HepG2 (cell line): ENCODE results near the gene ENTPD6. TPM values are rescaled to one million over a fixed set of nuclear protein-coding genes. Genes with fewer than 3 reads are reported as not detected.
A peak's percentile ranks its signal among the peaks of the same experiment; 100 is the strongest.

Source experiments
- ADNP ChIP-seq: sonication (generic); formaldehyde crosslinking; IDR thresholded peaks from 2 replicates; pipeline ENCODE4 v1.4.0; 2020; ENCODE audit warnings: missing genetic modification reagents
- E2F5 ChIP-seq: sonication (generic); formaldehyde crosslinking; conservative IDR thresholded peaks from 2 replicates; pipeline ENCODE4 v1.4.0; 2020; ENCODE audit warnings: missing genetic modification reagents
- ETV6 ChIP-seq: sonication (generic); formaldehyde crosslinking; conservative IDR thresholded peaks from 2 replicates; pipeline ENCODE4 v1.4.0; 2020; ENCODE audit warnings: missing genetic modification reagents
- HNF1A ChIP-seq, 2 experiments: sonication (generic) in 1 of 2; formaldehyde crosslinking in 1 of 2; IDR thresholded peaks; 2 replicates each; pipeline versions ENCODE4 v1.4.0 to v1.6.1; 2016 to 2020; ENCODE audit warnings: borderline replicate concordance in 1 of 2, low read depth in 1 of 2, mild to moderate bottlenecking in 1 of 2, missing genetic modification reagents in 1 of 2
- NFIC ChIP-seq: IDR thresholded peaks from 2 replicates; pipeline ENCODE4 v1.6.1; 2012; ENCODE audit warnings: mild to moderate bottlenecking, low read length, inconsistent platforms
- NPAS2 ChIP-seq: sonication (generic); formaldehyde crosslinking; IDR thresholded peaks from 2 replicates; pipeline ENCODE4 v1.8.0; 2022; ENCODE audit warnings: mild to moderate bottlenecking, missing genetic modification reagents, borderline replicate concordance
- ZNF138 ChIP-seq: sonication (generic); formaldehyde crosslinking; IDR thresholded peaks from 2 replicates; pipeline ENCODE4 v1.5.0; 2020; ENCODE audit warnings: mild to moderate bottlenecking, low read depth, missing genetic modification reagents
- ZNF281 ChIP-seq: sonication (generic); formaldehyde crosslinking; IDR thresholded peaks from 2 replicates; pipeline ENCODE4 v1.4.0; 2020; ENCODE audit warnings: missing genetic modification reagents, borderline replicate concordance
- ZNF468 ChIP-seq: sonication (generic); formaldehyde crosslinking; IDR thresholded peaks from 2 replicates; pipeline ENCODE4 v1.8.0; 2022; ENCODE audit warnings: mild to moderate bottlenecking, moderate library complexity, missing genetic modification reagents
- ZNF557 ChIP-seq: sonication (generic); formaldehyde crosslinking; IDR thresholded peaks from 2 replicates; pipeline ENCODE4 v1.4.0; 2020; ENCODE audit warnings: missing genetic modification reagents
- ZNF609 ChIP-seq: sonication (generic); formaldehyde crosslinking; IDR thresholded peaks from 2 replicates; pipeline ENCODE4 v1.4.0; 2020; ENCODE audit warnings: mild to moderate bottlenecking, missing genetic modification reagents, borderline replicate concordance
- ZNF614 ChIP-seq: IDR thresholded peaks from 2 replicates; pipeline ENCODE4 v1.6.1; 2018; ENCODE audit warnings: missing biosample characterization, missing genetic modification reagents, inconsistent platforms, borderline replicate concordance
- ZSCAN25 ChIP-seq: sonication (generic); formaldehyde crosslinking; IDR thresholded peaks from 2 replicates; pipeline ENCODE4 v1.8.0; 2022; ENCODE audit warnings: mild to moderate bottlenecking, missing genetic modification reagents
- polyA plus RNA-seq, 8 experiments: library from polyadenylated mRNA; depleted of rRNA in 3 of 8; stranded (reverse) in 7 of 8; unstranded in 1 of 8; fragments of >200 nt; fragmentation: Illumina TruSeq in 4 of 8; extraction: Trizol in 4 of 8; gene quantifications; 2 replicates each; pipeline versions ENCODE4 v1.2.1 to v1.2.3, GENCODE V29; 2011 to 2016; ENCODE audit warnings: low read depth in 4 of 8, missing spikeins in 1 of 8, mixed read lengths in 1 of 8; ENCODE audit not compliant: insufficient read depth in 1 of 8
- total RNA-seq, 5 experiments: library from RNA; depleted of rRNA; stranded (reverse); fragments of >200 nt; fragmentation: Illumina TruSeq; extraction: Trizol; gene quantifications; 2 replicates each; pipeline ENCODE4 v1.2.3, GENCODE V29; 2016; ENCODE audit warnings: low read depth in 1 of 5
- TF ChIP-seq, protein P1 (sequence below): IDR thresholded peaks from 2 replicates; pipeline ENCODE4 v1.6.1; 2016; ENCODE audit warnings: low read depth

ENTPD6 gene
- total and polyA plus RNA-seq, 2 of the 13 experiments (the other 11 are each of a cell fraction or from before 2014, with no cell fraction given) = 164 to 172 TPM

- TF ChIP-seq ZNF609 (CRISPR knock-in tag) = no peak
- no peak for TF ChIP-seq NPAS2 (CRISPR knock-in tag)
- no peak for TF ChIP-seq ZNF468 (CRISPR knock-in tag)
- TF ChIP-seq NFIC = no peak
- TF ChIP-seq, protein P1, sequence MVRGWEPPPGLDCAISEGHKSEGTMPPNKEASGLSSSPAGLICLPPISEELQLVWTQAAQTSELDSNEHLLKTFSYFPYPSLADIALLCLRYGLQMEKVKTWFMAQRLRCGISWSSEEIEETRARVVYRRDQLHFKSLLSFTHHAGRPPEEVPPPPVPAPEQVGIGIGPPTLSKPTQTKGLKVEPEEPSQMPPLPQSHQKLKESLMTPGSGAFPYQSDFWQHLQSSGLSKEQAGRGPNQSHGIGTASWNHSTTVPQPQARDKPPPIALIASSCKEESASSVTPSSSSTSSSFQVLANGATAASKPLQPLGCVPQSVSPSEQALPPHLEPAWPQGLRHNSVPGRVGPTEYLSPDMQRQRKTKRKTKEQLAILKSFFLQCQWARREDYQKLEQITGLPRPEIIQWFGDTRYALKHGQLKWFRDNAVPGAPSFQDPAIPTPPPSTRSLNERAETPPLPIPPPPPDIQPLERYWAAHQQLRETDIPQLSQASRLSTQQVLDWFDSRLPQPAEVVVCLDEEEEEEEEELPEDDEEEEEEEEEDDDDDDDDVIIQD (CRISPR knock-in tag) = peak; percentile 28; the same call in 1 of the 2 replicates
- 0 out of 2 replicates have a peak, but pooled peaks have one; percentile 35 for TF ChIP-seq ETV6 (CRISPR knock-in tag)
- no peak; the same call in 1 of the 2 replicates for TF ChIP-seq ZNF138
- TF ChIP-seq ZNF281 = 0 out of 2 replicates have a peak, but pooled peaks have one; percentile 5
- TF ChIP-seq ZNF614 = peak; percentile 40; the same call in 1 of the 2 replicates
- peak; percentile 76; the same call in 1 of the 2 replicates for TF ChIP-seq ZSCAN25 (CRISPR knock-in tag)
- no peak for TF ChIP-seq HNF1A (IDR thresholded peaks at IDR 0.05; ENCODE audit: low read depth)
- no peak for TF ChIP-seq HNF1A (CRISPR knock-in tag; IDR thresholded peaks at IDR 0.05; ENCODE audit: borderline replicate concordance)
- 0 out of 2 replicates have a peak, but pooled peaks have one; percentile 52 for TF ChIP-seq ZNF557 (CRISPR knock-in tag)
- TF ChIP-seq E2F5 (CRISPR knock-in tag) = no peak
- TF ChIP-seq ADNP = no peak
Measured at GRCh38 chr20:25223179-25223661, 27.7 kb downstream of the ENTPD6 start (continued).
